ENCODE results near the gene NIP7.

DNA sequence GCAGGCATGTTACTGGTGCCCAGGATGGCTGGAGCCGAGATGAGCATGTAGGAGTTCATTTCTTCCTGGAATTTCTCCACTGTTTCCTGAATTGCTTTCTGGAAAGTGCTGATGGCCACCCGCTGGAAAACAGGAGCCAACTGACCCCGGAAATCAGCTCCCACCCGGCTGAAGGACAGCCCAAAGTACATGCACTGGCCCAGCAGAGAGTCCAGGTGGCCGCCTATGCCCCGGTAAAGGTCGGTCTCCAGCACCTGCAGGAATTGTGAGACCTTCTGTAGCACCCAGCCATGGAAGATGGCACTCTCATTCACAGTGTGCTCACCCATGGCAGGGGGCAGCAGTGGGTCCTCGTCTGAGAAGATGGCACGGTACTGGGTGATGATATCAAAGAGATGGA lies 4.9 kb upstream of the NIP7 start:
- TF ChIP-seq, protein P1, sequence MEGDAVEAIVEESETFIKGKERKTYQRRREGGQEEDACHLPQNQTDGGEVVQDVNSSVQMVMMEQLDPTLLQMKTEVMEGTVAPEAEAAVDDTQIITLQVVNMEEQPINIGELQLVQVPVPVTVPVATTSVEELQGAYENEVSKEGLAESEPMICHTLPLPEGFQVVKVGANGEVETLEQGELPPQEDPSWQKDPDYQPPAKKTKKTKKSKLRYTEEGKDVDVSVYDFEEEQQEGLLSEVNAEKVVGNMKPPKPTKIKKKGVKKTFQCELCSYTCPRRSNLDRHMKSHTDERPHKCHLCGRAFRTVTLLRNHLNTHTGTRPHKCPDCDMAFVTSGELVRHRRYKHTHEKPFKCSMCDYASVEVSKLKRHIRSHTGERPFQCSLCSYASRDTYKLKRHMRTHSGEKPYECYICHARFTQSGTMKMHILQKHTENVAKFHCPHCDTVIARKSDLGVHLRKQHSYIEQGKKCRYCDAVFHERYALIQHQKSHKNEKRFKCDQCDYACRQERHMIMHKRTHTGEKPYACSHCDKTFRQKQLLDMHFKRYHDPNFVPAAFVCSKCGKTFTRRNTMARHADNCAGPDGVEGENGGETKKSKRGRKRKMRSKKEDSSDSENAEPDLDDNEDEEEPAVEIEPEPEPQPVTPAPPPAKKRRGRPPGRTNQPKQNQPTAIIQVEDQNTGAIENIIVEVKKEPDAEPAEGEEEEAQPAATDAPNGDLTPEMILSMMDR (conservative IDR thresholded peaks at IDR 0.05; ENCODE audit: low read depth, low read length), result no peak
- TF ChIP-seq EZH2 (IDR thresholded peaks at IDR 0.05; ENCODE audit: low read length, unreplicated experiment), result no peak
